Stimulated activated CD8-positive, alpha-beta memory T cell treated with anti-CD3 and anti-CD28 coated beads, Interleukin-7, amount 100 ng/mL, for 24 hours (primary cell): ENCODE measurements around the gene MED12L.

ENCODE experiments used
- DNase-seq: peaks from one replicate; pipeline ENCODE4 v3.0.0-alpha.2; 2020; ENCODE audit warnings: low read depth

The MED12L gene

DNA sequence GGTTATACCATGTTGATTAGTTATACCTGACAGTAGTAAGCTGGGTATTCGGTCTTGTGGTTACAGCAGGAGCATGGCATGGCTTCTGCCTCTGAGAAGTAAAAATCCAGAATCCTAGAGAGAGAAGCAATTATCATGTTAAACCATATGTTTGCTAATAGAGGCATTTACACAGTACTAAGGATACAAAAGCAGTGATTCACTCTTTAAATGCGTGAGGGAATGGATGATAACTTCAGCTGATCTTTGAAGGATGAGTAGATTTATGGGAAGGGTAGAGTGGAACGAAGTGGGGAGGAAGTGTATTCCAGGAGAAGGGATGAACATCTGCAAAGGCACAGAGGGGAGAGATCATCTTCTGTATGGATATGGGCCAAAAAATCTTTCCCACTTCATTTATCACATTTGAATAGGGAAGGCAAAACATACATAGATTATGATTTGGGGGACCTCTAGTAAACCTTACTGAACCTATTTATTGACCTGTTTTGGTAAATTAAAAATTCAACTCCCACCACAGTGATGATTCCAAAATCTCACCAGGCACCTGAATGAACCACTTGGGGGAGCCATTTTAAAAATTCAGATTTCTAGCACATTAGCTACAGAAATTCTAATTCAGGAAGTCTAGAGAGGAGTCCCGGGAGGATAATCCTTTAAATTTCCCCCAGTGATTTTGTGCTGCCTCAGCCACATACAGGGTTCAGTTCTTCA, 340.3 kb downstream of the MED12L start:
- no peak for DNase-seq

DNA sequence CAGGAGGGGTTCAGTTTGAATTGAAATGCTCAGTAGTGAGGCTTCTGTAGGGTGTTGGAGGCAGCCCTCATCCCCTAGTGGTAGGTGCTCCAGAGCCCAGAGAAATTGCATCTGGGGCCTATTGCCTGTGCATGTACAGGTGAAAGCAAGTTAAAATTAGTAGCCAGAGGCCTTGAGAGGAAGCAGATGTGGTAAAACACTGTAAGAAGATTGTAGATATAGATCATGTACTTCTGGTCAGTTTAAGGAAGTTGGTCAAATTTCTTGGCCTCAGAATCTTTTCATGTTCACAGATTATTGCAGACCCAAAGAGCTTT, 340.8 kb downstream of the MED12L start:
- no peak for DNase-seq

DNA sequence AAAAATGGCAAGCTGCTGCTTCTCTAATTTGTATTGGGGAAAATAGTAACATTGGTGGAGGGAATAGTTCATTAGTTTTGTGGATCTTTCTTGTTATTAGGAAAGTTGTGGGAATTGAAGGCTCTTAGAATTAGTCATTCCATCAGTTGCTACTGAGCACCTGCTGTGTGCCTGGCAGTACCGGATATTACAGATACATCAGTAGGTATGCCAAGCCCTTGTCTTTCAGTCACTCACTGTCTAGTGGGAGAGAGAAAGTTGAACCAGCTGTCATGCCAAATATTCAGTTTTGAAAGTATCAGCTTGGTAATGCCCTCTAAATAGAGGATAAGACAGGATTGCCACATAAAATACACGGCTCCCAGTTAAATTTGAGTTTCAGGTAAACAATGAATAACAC, 342.9 kb downstream of the MED12L start:
- DNase-seq: no peak

DNA sequence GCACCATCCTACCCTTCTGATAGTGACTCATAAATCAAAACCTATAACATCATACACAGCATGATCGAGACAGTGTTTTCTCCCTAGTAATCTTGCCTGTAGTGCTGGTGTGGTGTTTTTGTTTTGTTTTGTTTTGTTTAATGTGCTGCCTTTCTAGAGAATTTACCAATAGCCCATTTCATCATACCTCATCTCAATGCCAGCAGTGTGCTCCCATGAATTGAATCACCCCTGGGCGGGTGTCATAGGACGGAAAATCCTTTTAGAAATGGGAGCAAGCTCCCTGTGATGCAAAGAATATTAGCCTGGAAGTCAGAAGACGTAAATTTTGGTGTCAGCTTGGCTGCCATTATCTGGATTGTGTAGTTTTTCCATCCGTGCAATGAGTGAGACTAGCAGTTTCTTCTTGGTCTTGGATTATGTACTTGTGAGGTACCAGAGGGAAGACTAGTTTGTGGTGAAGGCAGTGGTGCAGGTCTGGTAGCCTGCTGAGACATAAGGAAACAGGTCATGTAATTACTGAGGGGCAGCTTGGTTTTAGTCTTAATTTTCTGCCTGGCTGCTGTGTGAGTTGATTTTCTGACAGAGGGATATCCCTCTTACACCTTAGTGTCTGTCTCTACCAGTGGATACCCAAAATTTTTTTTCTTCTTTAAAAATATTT, 345.5 kb downstream of the MED12L start:
- DNase-seq: no peak

DNA sequence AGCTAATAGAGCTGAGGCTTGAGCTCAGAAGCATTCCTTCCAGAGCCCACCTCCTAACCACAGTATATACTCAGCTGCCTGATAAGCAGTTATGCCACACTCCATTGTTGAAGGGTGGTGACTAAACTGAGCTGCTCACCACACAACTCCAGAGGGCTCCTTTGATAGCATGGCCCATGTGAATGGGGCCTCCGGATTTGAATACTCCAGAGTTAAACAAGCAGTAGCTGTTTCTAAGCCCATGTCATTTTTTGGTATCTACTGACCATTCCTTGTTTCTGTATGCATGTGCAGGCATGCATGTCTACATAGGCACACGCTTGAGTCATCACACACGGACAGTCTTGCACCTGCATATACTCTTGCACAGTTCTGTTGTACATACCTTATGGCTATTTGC, 346.5 kb downstream of the MED12L start:
- no peak for DNase-seq

DNA sequence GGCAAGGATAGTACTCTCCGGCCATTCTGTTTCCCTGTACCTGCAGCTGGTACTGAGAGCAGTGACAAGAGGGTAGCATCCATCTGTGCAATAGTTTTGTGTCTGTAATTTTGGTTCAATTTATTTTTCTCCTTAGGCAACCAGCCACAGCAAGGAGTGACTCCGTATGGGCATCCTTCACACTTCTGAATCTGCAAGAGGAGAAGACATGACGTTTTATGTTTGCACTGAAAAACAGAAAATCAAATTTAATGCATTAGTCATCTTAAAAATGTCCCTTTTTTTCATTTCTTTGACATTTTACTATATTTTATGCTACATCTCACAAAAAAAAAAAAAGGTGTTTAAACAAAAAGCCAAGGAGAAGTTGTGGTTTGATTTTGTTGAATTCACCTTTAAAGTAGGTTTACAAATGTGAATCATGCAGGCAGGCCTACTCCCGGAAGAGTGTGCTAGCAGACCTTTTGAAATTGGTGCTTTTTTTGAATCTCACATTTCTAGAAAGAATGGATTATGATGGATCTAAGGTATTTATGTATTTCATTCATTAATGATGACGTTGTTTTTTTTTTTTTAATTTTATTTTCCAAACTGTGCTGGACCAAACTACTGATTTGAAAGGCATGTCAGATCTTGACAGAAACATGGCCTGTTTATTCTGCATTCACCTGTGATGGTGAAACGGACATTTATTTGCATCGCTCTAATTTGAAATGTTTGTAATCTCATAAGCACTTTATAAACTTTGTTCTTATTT, 347.3 kb downstream of the MED12L start:
- no peak for DNase-seq

DNA sequence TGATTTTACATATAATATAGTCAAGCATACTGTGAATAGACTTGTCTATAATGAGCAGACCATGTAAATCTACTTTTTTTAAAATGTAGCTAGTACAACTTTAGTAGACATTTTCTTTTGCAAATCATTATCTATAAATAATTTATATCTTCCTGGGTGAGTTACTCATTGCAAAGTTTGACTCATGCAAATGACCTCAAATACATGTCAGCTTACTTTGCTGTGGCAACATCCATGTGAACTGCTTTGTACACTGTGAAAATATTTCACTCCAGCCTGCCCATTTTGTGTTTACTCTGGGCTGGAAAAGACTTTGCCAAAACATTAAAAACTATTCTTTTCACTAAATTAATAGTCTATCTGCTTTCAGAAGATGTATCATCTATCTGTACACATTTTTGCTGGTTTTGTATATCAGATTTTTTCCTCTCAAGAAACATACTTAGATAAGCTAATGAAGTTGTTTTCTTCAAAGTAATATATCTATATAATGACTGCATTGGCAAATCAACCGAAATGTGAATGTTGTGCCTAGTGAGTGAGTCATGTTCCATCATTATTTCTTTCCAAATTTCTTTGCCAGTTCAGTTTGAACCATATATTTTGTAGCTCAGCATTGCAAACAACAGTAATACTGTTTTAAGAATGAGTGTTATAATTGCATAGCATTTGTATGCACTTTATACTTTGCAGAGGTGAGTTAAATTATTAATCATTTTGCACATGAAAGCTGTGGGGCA, 348.9 kb downstream of the MED12L start:
- DNase-seq: no peak

DNA sequence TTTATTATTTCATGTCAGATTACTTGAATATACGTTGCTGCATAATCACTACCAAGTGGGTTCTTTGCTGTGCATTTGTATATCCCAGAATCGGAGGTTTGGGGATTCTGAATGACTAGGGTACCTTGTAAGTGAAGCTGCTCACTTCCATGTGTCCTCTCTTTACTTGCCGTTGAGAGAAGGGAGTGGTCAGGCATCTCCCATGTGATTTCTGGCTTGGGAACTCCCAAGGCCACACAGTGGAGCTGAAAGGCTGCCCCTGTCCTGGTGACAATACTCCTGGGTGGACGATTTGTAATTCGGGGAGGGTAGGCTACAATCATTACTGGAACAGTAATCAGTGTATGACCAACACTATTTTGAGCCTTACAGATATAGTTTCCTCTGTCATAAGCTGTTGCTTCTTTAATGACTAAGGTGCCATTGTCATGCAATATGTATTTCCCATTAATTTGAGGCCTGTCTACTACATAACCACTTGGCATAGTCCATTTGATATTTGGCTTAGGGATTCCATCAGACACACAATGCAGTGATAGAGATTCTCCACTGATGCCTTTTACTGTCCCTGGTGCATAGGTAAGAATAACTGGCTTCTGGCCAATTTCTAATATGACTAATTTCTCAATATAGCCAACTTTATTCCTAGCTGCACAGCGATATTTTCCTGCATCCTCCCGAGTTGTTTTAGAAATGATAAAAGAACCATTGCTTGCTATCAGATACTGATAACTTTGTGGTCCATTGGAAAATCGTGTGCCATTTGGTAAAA, 351.4 kb downstream of the MED12L start:
- no peak for DNase-seq

DNA sequence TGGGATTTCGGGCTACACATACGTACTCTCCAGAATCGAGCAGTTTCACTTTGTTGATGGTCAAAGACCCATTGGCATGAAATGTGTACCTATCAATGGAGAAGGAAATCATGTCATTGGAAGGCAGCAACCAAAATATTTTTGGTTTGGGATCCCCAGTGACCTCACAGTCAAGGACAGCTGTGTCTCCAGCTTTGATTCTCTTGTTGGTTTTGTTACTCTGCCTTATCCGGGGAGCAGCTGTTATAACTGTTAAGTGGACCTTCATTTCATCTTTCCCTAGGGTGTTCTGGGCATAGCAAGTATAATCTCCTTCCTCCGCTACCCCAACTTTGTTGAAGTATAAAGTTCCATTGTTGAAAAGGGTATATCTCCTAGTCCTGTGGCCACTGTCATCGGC, 352.4 kb downstream of the MED12L start:
- no peak for DNase-seq

DNA sequence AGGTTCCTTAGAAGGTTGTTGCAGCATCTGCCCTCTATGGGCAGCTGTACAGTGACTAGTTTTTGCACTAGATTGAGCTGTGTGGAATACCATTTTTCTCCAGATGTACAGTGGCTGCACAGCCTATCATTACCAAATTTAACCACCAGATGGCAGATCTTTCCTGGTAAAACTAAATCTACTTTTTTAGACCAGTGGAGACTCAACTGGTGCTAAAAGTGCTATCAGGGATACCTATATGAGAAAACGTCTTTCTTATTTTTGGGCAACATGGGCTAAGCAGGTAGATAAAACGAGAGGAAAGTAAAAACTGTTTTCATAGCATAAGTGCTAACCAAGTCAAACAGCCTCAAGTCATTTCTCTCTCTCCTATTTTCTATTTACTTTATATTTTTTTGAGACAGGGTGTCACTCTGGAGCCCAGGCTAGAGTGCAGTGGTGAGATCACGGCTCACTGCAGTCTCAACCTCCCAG, 354.2 kb downstream of the MED12L start:
- DNase-seq: no peak

DNA sequence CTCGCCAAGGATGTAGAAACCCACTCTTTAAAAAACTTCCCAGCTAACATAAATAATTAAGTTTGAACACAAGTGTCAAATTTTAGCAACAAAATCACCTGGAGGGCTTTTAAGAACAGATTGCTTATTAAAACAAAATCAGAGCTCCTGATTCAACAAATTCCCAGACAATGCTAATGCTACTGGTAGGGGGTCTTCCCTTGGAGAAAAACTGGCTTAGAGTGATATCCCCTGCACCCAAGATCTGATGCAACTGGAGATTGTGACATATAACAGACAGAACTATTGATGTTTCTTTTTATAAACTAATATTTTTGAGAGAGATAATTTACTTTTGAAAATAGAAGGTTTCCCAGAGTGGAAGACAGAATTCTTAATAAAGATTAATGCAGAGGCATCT, 355.5 kb downstream of the MED12L start:
- DNase-seq: no peak

DNA sequence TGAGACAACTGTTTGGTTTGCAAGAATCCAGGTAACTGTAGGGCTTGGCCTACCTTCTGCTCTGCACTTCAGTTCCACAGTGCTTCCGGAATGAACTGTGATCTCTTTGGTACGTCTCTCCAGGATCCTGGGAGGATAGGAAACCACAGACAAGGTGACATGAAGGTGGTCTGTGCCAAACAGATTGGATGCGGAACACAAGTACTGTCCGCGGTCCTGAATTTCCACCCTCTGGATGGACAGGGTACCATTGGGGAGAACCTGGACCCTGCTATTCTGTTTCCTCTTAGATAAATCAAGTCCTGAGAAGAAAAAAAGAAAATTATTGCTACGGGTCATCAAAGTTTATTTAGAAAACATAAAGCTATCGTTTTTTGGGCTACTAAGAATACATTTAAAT, 358.1 kb downstream of the MED12L start:
- no peak for DNase-seq

DNA sequence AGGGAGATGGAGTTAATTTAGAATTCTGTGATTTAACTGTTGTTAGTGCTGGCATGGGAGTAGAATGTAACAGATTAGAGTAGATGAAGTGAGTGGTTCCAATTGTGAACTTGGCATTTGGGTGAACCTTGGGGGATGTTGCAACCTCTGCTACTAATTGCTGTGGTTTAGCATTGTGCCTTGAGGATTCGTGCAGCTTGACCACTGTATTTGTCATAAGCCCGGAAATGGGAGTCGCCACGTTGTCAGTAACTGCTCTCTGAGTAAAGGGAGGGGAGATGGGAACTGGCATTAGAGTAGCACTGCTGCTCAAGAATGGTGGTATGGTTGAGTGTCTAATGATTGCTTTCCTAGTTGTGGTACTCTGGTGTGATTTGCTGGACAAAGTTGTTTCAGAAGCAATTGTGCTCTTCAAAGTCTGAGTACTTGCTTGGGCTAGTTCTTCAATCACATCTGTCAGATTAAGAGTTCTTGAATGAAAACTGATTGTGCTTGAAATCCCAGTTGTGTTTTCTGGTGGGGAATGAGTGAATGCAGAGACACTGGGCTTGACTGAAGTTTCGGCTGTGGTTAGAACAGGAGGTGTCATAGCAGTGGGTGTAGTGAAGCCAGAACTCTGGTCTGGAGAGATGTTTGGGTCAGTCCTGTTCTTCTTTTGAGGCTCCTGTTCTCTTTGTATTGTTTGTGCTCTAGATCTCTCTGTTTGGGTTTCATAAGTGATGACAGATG, 360.0 kb downstream of the MED12L start:
- no peak for DNase-seq

DNA sequence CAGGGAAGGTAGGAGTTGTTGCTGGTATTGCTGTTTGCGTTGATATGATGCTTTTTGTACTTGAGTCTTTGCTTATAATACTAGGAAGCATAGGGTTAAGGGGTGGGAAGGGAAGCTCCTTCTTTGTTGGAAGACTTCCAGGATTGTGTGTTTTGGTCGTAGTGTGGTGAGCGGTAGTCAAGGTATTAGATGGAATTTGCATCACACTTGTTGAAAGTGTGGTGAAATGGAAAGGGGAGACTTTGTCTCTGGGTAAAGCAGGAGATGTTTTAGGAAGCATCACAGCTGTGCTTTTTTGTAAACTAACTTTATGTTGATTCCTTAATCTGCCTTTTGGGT, 360.5 kb downstream of the MED12L start:
- DNase-seq: no peak

DNA sequence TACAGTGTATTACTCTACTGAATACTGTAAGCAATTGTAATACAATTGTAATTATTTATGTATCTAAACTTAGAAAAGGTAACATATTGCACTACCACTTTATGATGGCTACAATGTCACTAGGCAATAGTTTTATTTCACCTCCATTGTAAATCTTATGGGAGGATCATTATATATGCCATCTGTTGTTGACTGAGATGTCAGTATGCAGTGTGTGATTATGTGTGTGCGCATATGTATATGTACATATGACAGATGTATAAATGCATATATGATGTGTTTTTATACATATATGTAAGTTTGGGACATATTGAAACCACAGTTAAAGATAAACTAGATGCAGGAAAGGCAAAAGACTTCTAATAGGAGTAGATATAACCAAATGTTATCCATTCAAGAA, 366.9 kb downstream of the MED12L start:
- no peak for DNase-seq

DNA sequence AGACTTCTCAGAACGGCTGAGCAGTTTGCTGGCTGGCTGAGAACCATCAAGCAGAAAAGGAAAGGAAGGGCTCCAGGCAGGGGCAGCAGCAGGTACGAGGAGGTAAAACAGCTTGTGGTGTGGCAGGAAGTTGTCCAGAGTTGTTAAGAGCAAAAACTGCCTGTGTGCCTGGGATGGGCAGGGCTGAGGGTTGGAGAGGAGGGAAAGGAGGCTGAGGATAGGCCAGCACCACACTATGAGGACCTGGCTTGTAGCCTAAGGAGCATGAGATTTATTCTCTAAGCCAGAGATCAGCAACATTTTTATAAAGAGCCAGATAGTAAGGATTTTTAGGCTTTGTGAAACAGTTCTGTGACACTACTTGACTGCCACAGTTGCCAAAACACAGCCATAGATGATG, 367.4 kb downstream of the MED12L start:
- no peak for DNase-seq

DNA sequence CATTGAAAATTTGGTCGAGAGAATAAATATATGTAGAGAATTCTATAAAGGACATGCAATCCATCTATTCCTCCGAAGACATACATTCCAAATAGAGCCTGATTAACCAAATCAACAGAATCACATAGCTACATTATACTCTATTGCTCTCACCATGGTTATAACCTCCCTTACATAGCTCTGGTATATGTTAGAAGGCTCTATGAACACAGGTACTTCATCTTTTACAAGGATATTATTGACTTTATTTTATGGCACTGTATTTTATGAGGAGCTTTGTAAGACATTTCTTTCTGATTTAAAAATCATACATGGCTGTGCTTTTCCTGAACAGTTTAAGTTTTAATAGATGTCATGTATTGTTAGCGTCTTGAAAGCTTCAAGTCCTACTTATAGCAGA, 370.6 kb downstream of the MED12L start:
- no peak for DNase-seq

DNA sequence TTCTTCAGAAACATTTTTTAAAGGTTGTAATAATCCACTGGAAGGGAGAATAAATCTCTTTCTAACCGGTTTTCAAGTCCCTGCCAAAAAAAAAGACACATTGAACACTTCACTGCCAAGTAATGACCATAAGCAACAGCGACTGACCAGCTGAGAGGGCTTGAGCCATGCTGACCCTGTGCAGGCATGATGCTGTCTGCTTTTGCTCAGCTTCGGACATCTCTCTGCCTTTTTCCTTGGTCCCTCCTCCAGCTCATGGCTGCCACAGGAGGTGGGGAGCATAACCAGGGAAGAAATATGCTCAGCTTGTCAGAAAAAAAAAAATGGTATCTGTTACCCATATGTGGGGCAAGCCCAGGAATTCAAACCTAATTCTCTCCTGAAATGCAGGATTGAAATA, 373.9 kb downstream of the MED12L start:
- no peak for DNase-seq

DNA sequence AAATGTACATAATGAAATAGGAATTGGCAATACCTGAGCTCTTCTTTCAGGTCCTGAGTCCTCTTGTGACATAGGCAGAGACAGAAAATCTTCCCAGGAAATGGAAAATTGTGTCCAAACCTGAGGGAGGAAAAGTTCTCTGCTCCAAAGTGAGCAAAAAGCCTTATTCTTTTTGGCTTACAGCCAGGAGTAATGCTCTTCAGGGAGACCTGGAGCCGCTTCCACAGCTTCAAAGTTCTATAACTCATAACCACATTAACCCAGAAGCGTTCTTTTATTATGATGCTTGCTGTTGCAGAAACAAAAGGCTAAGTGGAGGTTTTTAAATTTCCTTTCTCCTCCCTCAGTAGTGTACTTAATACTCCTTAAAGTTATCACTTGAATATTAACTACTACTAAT, 374.8 kb downstream of the MED12L start:
- DNase-seq: no peak

DNA sequence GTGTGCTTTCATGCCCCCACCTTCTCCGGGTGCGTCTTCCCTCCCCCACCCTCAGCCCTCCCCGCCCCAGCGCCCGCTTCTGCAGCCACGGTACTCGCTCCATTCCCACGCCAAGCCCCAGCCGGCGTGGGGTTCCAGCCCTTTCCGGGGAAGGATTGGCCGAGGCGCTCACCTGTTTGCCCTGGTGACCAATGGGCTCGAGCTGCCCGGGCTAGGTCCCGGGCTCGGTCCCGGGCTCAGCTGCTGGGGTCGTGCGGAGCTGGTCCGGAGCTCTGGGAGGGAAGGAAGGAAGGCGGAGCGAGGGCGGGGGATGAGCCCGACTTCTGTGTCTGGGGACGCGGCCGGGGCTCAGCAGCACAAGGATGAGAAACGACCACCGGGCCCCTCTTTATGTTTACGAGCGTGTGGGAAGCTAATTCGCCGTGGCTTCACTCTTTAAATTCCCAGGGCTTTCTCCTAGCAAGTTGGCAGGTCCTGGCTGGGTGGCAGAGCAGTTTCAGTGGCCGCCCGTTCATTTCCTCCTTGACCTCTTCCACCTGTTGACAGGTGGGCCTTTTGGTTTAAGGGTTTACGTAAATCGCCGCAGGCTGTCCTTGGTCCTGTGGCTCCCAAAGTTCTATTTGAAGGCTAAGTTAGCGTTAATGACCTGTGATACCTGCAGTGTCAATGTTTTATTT, 375.4 kb downstream of the MED12L start, which contains the start of gene IGSF10:
TSS of gene IGSF10 (minus strand) at position 288 of the 677 bp plus-strand sequence. CDS start 2,352 bp downstream, outside the sequence.
- no peak for DNase-seq
